ENCODE results near the gene KIAA1671. TPM values are rescaled to one million over a fixed set of nuclear protein-coding genes. Genes with fewer than 3 reads are reported as not detected.

The KIAA1671 gene
- total and polyA plus RNA-seq, 9 of the 15 experiments (the other 6 are each of a cell fraction or from before 2014, with no cell fraction given) = under 0.01 to 0.11 (median 0.02) TPM; not detected in 5

GRCh38 chr22:24928322-24928721, 24.2 kb upstream of the KIAA1671 start:
- POLR2A ChIA-PET = no interaction called here
- no peak for DNase-seq (ENCODE audit: extremely low read depth in 1 of 4, low spot score in 3 of 4)
- H3K9me3 ChIP-seq (replicated peaks; ENCODE audit: control insufficient read depth, insufficient read depth, low read depth, low read length) = no peaks in the 10 kb centered on the region
- FAIRE-seq = no peak
- H4K20me1 ChIP-seq (replicated peaks; ENCODE audit: control insufficient read depth, insufficient read depth, low read length) = no peaks in the 10 kb centered on the region
- TF ChIP-seq HBP1 (CRISPR knock-in tag; IDR thresholded peaks at IDR 0.05) (no peak), ZBTB5 (IDR thresholded peaks at IDR 0.05) (no peak), FIP1L1 (IDR thresholded peaks at IDR 0.05; ENCODE audit: low read depth, low read length, poor library complexity, severe bottlenecking) (no peak), GTF2E2 (tag; IDR thresholded peaks at IDR 0.05) (no peak), MTF1 (CRISPR knock-in tag; IDR thresholded peaks at IDR 0.05; ENCODE audit: borderline replicate concordance) (no peak), ZNF133 (CRISPR knock-in tag; IDR thresholded peaks at IDR 0.05) (no peak), NR2F6 (CRISPR knock-in tag; IDR thresholded peaks at IDR 0.05) (no peak), ZNF586 (CRISPR knock-in tag; conservative IDR thresholded peaks at IDR 0.05) (no peak), NELFE (IDR thresholded peaks at IDR 0.05; ENCODE audit: insufficient read depth, insufficient read length) (no peak), ZBTB17 (CRISPR knock-in tag; IDR thresholded peaks at IDR 0.05) (no peak), ZNF212 (CRISPR knock-in tag; IDR thresholded peaks at IDR 0.05) (no peak)
- TF ChIP-seq, protein P1, sequence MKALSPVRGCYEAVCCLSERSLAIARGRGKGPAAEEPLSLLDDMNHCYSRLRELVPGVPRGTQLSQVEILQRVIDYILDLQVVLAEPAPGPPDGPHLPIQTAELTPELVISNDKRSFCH (CRISPR knock-in tag; IDR thresholded peaks at IDR 0.05) = no peak
- TF ChIP-seq, protein P1 (tag; IDR thresholded peaks at IDR 0.05) = no peak
- 0% methylated on average over 7 of the region's 7 CpGs for WGBS (ENCODE audit: insufficient coverage, low coverage, missing lambda C conversion rate)
- H3K9ac ChIP-seq (ENCODE audit: insufficient read depth in 1 of 2, low read depth in 2 of 2, low read length in 2 of 2) = no peak overlapping the region
- in situ Hi-C loops (cut with MboI) = no loop called here
- no peak for ATAC-seq
- CTCF ChIA-PET (ENCODE audit: low intra/inter-chr PET ratio) = no interaction called here
- intact Hi-C loops (cut with micrococcal nuclease) = no loop called here
- no peaks in the 10 kb centered on the region for H3K4me1 ChIP-seq (replicated peaks in 1 of 2; ENCODE audit: control insufficient read depth in 2 of 2, insufficient read depth in 2 of 2, low read length in 2 of 2)
- H2AFZ ChIP-seq (ENCODE audit: low read depth, low read length) = no peak overlapping the region
- peaks cover 0 to 20% of the 10 kb centered on the region in 2 experiments; a peak in 2 of 5 replicates for H3K27me3 ChIP-seq (ENCODE audit: control insufficient read depth in 2 of 2, insufficient read depth in 2 of 2, low read length in 2 of 2)
- BruUV-seq (replicated peaks) = no TSS peak
- no peak overlapping the region for H3K27ac ChIP-seq (ENCODE audit: extremely low read depth, low read depth, low read length)
- H3K79me2 ChIP-seq (ENCODE audit: control insufficient read depth, insufficient read depth, low read length) = no peaks in the 10 kb centered on the region
- H3K4me3 ChIP-seq = no peak overlapping the region
- no peaks in the 10 kb centered on the region for H3K36me3 ChIP-seq (ENCODE audit: control insufficient read depth, insufficient read depth, low read length)
- no peak overlapping the region for H3K4me2 ChIP-seq (ENCODE audit: insufficient read depth, low read length)
- H3K9me1 ChIP-seq (ENCODE audit: control insufficient read depth, insufficient read depth, low read length) = no peaks in the 10 kb centered on the region
